HG02759 (cell line): ENCODE results near the gene KCNAB3.

ENCODE experiments used
- ATAC-seq: cut with Tn5 transposase; IDR thresholded peaks from one replicate; pipeline ENCODE4 v1.9.1; 2021; ENCODE audit warnings: mild to moderate bottlenecking, moderate library complexity; ENCODE audit not compliant: unreplicated experiment

The KCNAB3 gene

DNA sequence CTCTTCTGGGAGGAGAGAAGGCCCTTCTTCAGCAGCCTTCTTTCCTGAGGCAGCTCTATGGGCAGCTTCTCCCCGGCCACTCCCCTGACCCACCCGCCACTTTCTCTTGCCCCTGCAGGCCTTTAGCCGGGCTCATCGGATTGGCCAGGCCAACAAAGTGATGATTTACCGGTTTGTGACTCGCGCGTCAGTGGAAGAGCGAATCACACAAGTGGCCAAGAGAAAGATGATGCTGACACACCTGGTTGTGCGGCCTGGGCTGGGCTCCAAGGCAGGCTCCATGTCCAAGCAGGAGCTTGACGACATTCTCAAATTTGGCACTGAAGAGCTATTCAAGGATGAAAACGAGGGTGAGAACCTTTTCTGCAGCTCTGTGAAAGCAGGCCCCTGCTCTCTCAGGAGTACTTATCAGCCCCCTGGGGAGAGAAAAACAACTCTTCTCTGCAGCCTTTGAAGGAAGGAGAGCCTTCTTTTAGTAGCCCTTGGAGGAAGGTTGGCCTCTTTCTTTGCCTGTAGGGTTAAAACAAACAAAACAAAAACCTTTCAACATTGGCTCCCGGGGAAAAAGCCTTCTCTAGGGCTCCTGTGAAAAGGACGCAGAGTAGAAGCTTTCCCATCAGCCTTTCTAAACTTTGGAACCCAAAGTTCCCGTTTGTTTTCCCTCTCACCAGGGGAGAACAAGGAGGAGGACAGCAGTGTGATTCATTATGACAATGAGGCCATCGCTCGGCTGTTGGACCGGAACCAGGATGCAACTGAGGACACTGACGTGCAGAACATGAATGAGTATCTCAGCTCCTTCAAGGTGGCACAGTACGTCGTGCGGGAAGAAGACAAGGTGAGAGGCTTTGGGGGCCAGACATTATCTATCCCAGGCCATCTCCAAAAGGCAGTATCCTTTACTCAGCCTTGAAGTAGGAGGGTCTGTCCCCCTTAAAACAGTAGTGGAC, 26.2 kb downstream of the KCNAB3 start:
- ATAC-seq: no peak

DNA sequence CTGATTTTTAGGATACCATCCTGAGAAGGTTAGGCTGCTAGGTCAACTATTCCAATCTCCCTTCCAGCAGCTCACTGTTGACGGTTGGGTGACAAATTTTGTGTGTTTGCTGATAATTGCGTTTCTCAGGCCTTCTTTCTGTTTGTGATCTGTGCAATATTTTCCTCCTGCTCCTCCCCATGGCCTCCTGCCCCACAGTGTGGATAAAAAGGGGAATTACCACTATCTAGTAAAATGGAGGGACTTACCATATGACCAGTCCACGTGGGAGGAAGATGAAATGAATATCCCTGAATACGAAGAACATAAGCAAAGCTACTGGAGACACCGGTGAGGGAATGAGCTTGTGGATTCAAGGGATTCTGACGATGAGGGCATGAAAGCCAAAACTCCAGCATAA, 31.9 kb downstream of the KCNAB3 start:
- no peak for ATAC-seq

DNA sequence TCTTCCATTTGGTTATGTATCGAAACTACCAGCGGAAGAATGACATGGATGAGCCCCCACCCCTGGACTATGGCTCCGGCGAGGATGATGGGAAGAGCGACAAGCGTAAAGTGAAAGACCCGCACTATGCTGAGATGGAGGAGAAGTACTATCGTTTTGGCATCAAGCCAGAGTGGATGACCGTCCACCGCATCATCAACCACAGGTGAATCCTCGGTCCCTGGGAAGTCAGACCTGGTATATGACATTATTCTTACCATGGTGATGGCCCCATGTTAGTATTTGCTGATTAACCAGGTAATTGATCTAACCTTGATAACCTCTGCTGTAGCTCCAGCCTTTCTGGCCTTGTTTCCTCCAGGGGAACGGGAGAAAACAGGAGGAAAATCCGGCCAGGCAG, 32.6 kb downstream of the KCNAB3 start:
- no peak for ATAC-seq

DNA sequence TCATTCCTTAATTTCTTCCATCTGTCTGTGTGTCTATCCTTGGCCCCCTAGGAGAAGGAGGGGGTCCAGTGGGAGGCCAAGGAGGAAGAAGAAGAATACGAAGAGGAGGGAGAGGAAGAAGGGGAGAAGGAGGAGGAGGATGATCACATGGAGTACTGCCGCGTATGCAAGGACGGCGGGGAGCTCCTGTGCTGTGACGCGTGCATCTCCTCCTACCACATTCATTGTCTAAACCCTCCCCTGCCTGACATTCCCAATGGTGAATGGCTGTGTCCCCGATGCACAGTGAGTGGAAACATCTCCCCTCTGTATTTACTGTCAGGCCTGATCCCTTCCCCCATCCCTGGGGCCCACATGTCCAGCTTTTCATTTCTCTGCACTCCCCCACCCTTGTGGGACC, 34.8 kb downstream of the KCNAB3 start:
- ATAC-seq: no peak

DNA sequence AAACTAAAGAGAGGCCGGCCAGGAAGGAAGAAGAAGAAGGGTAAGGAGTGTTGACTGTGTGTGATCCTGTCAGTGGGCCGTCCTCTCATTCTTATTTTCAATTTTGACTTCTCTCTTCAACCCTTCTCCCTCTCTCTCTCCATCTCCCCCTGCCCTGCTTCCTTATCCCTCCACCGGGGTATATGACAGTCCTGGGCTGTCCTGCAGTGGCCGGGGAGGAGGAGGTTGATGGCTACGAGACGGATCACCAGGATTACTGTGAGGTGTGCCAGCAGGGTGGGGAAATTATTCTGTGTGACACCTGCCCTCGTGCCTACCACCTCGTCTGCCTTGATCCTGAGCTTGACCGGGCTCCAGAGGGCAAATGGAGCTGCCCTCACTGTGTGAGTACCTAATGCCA, 35.4 kb downstream of the KCNAB3 start:
- no peak for ATAC-seq

DNA sequence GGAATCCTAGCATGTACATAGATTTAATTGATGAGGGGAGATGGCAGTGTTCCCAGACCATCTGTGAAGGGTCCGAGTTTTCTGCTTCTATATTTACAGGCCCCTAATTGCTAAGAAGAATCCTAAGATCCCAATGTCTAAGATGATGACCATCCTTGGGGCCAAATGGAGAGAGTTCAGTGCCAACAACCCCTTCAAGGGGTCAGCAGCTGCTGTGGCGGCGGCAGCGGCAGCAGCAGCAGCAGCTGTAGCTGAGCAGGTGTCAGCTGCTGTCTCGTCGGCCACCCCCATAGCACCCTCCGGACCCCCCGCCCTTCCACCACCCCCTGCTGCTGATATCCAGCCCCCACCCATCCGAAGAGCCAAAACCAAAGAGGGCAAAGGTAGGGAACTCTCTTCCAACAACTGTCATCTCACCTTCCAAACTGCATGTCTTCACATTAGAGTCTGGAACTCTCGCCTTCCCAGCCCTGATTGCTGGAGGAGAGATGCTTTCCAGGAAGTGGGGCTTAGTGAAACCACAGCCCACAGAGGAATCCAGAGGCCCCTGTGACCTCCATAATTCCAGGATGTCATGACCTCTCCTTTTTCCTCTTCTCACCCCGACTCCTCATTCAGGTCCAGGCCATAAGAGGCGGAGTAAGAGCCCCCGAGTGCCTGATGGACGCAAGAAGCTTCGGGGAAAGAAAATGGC, 36.3 kb downstream of the KCNAB3 start:
- ATAC-seq: no peak

DNA sequence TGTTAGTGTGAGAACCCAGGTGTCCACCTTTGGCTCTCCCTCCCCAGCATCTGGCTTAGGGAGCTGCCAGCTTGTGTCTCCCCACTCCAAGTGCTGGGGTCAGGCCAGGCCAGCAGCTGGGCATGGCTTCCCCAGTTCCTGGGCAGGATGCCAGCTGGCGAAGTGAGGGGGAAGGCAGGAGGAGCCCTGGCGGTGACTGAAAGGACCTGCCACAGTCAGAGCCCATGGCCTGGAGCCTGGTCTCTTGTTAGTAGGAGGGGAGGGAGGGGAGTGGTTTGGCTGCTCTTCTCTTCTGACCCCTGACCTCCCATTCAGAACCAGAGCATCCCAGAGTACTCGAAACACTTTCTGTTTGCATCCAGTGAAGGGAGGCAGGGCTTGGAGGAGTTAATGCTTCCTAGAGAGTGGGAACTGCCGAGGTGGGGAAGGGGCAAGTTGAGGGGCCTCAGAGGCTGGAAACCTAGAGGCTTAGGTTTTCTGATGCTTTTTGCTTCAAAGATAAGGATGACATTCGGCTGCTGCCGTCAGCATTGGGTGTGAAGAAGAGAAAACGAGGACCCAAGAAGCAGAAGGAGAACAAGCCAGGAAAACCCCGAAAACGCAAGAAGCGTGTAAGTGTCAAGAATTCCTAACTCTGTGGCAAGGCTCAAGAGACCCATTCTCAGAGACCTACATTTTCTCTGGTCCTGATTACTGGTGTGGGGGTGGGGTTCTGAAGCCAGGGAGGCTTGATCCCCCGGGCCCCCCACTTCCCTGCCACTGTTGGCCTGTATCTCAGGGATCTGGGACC, 40.3 kb downstream of the KCNAB3 start:
- no peak for ATAC-seq

DNA sequence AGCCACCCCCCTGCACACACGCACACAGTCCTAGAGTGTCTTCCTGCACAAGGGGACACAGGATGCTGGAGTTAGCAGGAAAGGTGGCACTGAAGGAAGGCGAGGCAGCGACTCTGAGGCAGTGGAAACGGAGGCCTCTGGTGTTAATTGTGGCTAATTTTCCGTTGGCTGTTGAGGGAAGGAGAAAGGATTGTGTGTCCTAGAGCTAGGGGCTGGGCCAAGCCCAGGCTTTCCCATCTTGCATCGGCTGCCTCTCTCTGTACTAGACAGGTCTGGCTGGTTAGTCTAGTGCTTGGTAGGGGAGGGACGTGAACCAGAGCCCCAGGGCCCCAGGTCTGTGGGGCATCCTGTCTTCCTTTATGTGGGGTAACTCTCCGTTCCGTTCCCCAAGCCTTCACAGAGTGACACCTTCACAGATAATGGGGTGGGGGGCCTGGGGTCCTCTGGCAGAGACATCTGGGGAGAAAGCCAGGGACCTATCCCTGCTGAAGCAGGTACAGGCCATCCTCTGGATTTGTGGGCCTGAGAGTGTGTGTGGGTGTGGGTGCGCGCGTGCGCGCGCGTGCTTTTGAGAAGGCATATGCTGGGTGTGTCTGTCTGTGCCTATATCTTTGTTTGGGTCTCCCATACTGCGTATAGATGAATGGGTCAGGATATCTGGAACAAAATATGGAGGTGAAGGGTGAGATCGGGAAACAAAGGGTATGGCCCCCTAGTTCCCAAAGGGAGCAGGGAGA, 41.3 kb downstream of the KCNAB3 start, which contains the start of gene CHD3:
TSS of gene CHD3 (plus strand) at position 606 of the 737 bp plus-strand sequence. CDS start 212 bp downstream, outside the sequence.
- no peak for ATAC-seq

DNA sequence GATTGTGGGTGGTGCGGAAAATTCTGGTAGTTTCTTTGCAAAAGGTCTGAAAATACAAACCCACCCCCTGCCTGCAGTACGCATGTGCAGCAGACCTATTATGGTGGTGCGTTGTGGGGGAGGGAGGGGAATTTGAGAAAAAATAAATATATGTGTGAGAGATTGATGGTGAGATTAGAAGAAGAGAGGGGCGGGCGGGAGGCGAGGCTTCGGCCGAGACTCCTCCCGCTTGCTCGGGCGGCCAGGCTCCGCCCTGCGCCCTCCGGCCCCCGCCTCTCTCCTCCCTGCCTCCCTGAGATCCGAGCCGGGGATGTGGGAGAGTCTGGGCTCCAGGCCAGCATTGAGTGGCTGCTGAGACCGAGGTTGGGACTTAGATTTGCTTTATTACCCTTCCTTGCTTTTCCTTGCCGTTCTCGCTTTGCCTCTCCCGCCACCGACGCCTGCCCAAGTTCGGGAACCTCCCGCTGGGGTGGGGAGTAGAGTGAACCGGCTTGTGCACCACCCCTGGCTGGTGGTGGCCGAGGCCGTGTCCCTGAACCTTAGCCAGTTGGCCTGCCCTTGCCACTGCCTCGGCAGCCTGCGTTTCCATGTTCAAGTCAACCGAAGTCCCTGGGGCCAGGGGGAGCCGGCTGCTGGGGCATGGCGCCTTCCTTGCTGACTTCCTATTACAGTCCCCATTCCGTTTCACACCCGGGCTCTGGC, 42.0 kb downstream of the KCNAB3 start:
- ATAC-seq: peak; percentile 55

DNA sequence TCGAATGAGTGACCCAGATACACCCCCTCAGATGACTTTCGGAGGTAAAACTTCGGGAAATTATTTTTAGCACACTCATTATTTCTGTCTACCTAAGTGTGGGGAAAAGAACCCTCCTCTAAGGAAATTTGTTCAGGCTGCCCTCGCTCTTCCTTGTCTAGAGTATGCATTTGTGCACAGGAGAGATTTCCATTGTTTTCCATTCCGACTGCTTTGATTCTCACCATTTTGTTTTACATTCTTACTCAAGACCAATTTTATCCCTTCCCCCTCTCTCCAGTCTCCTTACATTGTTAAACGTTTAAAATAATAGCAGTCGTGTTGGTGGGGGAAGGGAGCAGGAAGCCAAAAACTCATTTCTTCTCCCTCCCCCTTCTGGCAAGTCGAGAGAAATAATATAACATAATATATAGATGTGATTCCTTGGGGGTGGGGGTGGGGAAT, 42.6 kb downstream of the KCNAB3 start:
- ATAC-seq: no peak

DNA sequence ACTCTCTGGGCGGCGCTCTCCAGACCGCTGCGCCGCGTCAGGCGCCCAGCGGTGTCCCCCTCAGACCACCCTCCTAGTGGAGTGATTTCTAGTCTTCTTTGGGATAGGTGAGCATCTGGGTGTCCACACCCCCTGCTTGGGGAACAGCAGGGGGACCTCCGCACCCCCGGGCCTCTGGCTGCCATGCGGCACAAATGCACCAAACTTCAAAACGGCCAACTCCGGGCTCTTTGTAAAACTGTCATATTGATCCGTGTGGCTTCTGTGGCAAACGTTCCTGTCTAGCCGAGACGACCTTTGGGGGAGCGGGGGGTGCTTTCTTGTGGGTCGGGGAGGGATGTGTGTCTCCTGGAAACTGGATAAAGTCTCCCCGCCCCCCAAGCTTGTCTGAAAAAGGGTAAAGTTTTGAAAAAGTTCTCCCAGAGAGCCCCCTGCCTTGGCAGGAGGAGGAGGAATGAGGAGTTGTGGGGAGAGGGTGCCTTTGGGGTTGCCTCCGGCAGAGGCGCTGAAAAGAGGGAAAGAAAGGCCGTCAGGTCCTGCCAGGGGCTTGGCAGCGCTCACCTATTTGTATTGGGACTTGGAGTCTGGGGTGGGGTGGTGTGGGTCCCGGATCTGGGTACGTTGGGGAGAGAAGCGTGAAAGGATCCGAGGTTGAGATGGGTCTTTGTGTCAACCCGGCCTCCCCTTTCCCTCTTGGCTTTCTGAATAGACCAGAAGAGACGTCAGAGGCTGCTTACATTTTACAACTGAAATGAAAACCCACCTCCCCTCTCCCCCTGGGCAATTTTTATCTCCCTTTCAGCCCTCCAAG, 43.2 kb downstream of the KCNAB3 start:
- ATAC-seq: no peak

DNA sequence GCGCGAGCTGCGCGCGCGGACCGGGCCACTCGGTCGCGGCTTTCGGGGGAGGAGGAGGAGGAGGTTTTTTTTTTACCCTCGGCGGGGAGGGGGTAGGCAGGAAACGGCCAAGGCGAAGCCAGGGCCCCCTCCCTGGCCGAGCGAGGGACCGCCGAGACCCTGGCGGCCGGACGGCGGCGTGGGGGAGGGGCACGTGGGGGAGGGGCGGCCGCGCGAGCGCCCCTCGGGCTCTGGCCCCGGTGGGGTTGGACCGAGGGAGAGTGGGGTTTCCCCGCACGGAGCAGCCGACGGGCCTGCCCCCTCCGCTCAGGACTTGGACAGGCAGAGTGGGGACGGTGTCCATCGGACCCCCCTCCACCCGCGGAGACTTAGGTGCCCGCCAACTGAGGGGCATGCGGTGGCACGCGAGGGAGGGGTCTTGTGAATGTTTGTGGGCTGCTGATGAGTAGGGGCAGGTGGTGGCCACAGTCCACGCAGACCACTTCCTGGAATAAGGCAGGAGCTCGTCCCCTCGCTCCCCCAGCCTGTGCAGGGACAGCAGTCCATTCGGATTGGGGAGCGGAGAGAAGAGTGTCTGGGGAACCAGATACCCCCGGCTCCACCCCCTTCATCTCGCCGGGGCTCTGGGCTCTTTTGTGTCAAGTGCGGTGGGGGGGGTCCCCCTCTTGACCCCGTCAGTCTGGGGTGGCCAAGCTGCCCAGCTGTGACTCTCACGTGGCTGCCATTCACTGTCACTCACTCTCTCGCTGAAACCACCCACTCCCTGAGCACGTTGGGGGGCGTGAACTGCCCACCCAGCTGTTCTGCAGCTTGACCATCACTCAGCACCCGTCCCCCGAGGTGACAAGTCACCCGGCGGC, 44.1 kb downstream of the KCNAB3 start:
- peak; percentile 32 for ATAC-seq

DNA sequence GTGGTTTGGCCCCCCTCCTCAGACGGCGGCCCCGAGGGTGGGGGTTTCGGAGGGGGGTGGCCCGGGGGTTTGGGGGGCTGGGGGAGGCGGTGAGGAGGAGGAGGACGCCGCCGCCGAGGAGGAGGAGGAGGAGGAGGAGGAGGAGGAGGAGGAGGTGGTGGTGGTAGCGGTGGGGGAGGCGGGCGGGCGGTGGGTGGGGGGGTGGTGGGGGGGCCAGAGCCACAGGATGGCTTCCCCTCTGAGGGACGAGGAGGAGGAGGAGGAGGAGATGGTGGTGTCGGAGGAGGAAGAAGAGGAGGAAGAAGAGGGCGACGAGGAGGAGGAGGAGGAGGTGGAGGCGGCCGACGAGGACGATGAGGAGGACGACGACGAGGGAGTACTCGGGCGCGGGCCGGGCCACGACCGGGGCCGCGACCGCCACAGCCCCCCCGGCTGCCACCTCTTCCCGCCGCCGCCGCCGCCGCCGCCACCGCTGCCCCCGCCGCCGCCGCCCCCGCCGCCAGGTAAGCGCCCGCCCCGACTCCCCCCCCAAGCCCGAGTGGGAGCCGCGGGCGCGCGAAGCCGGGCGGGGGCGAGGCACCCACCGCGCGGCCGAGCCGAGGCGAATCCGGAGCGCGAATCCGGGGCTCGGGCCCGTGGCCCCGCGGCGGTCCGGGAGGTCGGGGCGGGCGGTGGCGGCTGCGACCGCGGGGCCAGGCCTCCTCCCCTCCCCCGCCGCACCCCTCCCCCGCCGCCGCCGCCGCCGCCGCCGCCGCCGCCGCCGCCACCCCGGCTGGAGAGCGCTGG, 44.9 kb downstream of the KCNAB3 start:
- no peak for ATAC-seq

DNA sequence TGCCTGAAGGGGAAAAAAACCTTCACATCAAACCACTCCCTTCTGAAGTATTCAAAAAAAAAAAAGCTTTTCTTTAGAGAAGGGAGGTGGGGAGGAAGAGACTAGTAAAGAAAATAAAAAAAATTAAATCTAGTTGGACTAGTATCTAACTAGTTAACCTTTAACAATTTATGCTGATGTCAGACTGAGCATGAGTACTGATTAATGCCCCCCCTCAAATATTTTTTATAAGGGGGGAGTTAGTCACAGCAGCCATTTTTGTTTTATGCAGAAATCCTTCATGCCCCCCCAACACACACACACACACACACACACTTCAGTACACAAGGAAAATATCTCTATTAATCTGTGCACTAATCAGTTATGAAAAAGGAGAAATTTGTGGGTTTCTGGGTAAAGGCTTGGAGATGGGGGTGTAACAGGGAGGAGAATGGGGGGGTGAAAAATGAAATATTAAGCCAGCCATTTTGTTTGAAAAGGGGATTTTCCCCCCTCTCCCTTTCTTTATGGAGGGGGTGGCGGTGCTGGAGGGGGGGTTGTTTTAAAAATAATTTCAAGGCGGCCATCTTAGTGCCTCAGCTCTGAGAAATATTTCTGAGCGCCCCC, 45.8 kb downstream of the KCNAB3 start:
- ATAC-seq: no peak

DNA sequence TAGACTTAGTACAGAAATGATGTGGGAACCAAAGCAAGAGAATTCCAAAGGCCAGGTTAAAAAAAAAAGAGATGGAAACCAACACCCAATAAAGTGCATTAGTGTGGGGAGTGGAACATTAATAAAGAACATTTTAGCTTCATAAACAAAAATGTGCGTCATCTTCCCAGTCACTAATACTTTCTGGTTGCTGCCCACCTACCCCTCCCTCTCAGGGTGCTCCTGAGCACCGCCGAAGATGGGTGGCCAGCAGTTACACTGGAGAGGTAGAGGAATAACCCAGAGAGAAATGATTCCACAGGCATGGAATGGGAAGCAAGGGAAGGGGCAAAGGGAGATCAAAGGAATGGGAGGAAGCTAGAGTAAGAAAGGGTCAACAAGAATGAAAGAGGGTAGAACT, 47.0 kb downstream of the KCNAB3 start:
- ATAC-seq: no peak

DNA sequence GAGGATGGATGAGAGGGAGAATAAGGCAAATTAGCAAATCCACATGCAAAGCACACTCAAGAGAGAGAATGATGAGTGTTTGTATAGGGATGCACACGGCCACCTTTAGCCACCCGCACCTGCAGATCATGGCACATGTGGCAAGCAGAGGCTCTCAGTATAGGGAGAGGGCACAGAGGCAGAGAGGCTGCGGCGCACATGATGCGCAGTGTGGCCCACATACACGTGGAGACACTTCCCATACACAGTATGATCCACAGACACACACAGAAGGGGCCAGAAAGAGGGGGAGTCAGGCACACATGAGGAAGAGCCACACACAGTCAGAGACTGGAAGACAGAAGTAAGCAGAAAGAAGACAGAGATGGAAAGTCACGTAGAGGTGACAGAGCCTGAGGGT, 47.6 kb downstream of the KCNAB3 start:
- no peak for ATAC-seq
